Kidney (tissue), 14 donors: ENCODE measurements around the gene MATN1. TPM values are rescaled to one million over a fixed set of nuclear protein-coding genes. Genes with fewer than 3 reads are reported as not detected.

ENCODE experiments used
- DNase-seq, 5 donors: peaks; one replicate each; pipeline ENCODE4 v3.0.0-alpha.2; 2013 to 2020
- FAIRE-seq: peaks from 2 replicates; lab custom pipeline; 2012; peaks lifted over from hg19 to GRCh38; lab: Jason Lieb, UNC
- H3K27ac ChIP-seq, 2 donors: one replicate each; pipeline ENCODE4 v1.7.0; 2013; ENCODE audit warnings: low read depth in 2 of 2, low read length in 2 of 2, inconsistent platforms in 1 of 2
- H3K27me3 ChIP-seq: one replicate; pipeline ENCODE4 v1.7.1; 2013; ENCODE audit warnings: low read length, inconsistent platforms; ENCODE audit not compliant: control insufficient read depth, insufficient read depth
- H3K36me3 ChIP-seq, 3 donors: one replicate each; pipeline versions ENCODE4 v1.7.0 to v1.7.1; 2013; ENCODE audit warnings: low read length in 3 of 3, control low read depth in 1 of 3, inconsistent platforms in 1 of 3; ENCODE audit not compliant: insufficient read depth in 3 of 3, control insufficient read depth in 2 of 3
- H3K4me1 ChIP-seq, 3 donors: one replicate each; pipeline versions ENCODE4 v1.7.0 to v1.7.1; 2013; ENCODE audit warnings: low read length in 3 of 3, inconsistent platforms in 1 of 3, low read depth in 1 of 3; ENCODE audit not compliant: control insufficient read depth in 2 of 3, insufficient read depth in 2 of 3
- H3K4me3 ChIP-seq, 3 donors: one replicate each; pipeline versions ENCODE4 v1.7.0 to v1.8.1; 2013; ENCODE audit warnings: low read length in 3 of 3, control low read depth in 1 of 3, inconsistent platforms in 1 of 3
- H3K9ac ChIP-seq, 3 donors: one replicate each; pipeline versions ENCODE4 v1.7.0 to v1.7.1; 2013; ENCODE audit warnings: low read length in 3 of 3, control low read depth in 1 of 3, inconsistent platforms in 1 of 3
- H3K9me3 ChIP-seq, 3 donors: one replicate each; pipeline versions ENCODE4 v1.7.0 to v1.7.1; 2013; ENCODE audit warnings: low read length in 3 of 3, control low read depth in 1 of 3, inconsistent platforms in 1 of 3; ENCODE audit not compliant: control insufficient read depth in 2 of 3, insufficient read depth in 1 of 3
- intact Hi-C: fragments of 100-400 bp; cut with DNase I; formaldehyde crosslinking; loops from one replicate; pipeline ENCODE4 v1.11.1; 2022
- polyA plus RNA-seq: library from polyadenylated mRNA; stranded (reverse); fragments of 350-450 nt; fragmentation: Illumina TruSeq; extraction: RNeasy Lipid Tissue Mini Kit (QIAGEN cat#74804); gene quantifications from one replicate; pipeline ENCODE4 v1.2.3, GENCODE V29; 2014; ENCODE audit warnings: low read depth, low replicate concordance; ENCODE audit not compliant: insufficient read depth
- total RNA-seq: library from RNA; stranded (reverse); fragmentation: NEBNext Ultra II Directional; extraction: Animal tissue kit (Norgen Biotek cat#: 25700); gene quantifications from one replicate; pipeline ENCODE4 v1.2.1, GENCODE V29; 2021
- TF ChIP-seq, protein P1 (sequence below): IDR thresholded peaks from 3 replicates; pipeline ENCODE4 v1.5.1; 2012; ENCODE audit warnings: mild to moderate bottlenecking, moderate library complexity, borderline replicate concordance; ENCODE audit not compliant: insufficient read depth; ENCODE audit errors: extremely low read depth
- donor health status: control.
- donor health status: control.
- donor health status: control.
- donor health status: control.
- donor health status: control.
- donor health status: DM: yes; HTN: yes; CAD: no.
- donor health status: Normal renal cell carcinoma (clear cell type).

MATN1 gene
- total and polyA plus RNA-seq, 2 donors from 2014 or later: 0.13 TPM; not detected in 1

- Histone ChIP-seq H3K4me1 (peaks cover 0 to 3% (median 3%) of the 10 kb centered on the region in 3 donors), H3K27ac (no peak overlapping the region), H3K9ac (no peak overlapping the region), H3K27me3 (no peaks in the 10 kb centered on the region), H3K36me3 (no peaks in the 10 kb centered on the region), H3K9me3 (no peaks in the 10 kb centered on the region), H3K4me3 (no peak overlapping the region)
- intact Hi-C loops: no loop called here
- FAIRE-seq (no peak), DNase-seq (peak in 4 of 5 donors; percentile 74 to 84 (median 80))
- TF ChIP-seq, protein P1, sequence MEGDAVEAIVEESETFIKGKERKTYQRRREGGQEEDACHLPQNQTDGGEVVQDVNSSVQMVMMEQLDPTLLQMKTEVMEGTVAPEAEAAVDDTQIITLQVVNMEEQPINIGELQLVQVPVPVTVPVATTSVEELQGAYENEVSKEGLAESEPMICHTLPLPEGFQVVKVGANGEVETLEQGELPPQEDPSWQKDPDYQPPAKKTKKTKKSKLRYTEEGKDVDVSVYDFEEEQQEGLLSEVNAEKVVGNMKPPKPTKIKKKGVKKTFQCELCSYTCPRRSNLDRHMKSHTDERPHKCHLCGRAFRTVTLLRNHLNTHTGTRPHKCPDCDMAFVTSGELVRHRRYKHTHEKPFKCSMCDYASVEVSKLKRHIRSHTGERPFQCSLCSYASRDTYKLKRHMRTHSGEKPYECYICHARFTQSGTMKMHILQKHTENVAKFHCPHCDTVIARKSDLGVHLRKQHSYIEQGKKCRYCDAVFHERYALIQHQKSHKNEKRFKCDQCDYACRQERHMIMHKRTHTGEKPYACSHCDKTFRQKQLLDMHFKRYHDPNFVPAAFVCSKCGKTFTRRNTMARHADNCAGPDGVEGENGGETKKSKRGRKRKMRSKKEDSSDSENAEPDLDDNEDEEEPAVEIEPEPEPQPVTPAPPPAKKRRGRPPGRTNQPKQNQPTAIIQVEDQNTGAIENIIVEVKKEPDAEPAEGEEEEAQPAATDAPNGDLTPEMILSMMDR: no peak
These were observed 7.1 kb upstream of the MATN1 start for GRCh38 chr1:30730346-30731108.

DNA sequence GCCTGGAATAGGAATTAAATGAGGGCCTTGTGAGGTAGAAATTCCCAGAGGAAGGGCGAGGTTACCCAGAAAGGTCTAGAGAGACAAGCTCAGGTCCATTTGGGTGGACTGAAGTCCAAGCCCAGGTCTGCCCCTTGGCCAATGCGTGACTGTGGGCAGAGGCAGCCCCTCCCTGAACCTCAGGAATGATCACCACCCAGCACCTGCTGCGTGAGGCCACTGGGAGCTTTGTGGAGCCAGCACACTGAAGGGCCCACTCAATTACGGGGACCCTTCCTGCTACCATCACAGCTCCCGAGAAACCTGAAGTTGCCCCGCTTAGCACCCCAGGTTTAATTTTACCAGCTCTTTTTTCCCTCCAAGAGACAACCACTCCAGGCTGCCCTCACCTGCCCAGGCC lies 6.5 kb upstream of the MATN1 start:
- Histone ChIP-seq H3K4me1 (peaks cover 0 to 3% (median 3%) of the 10 kb centered on the region in 3 donors), H3K9me3 (no peaks in the 10 kb centered on the region), H3K27ac (no peak overlapping the region), H3K27me3 (no peaks in the 10 kb centered on the region), H3K9ac (no peak overlapping the region), H3K36me3 (no peaks in the 10 kb centered on the region), H3K4me3 (no peak overlapping the region)
- FAIRE-seq: no peak
- TF ChIP-seq, protein P1: no peak
- intact Hi-C loops: no loop called here
- DNase-seq: peak in 1 of 5 donors; percentile 64

DNA sequence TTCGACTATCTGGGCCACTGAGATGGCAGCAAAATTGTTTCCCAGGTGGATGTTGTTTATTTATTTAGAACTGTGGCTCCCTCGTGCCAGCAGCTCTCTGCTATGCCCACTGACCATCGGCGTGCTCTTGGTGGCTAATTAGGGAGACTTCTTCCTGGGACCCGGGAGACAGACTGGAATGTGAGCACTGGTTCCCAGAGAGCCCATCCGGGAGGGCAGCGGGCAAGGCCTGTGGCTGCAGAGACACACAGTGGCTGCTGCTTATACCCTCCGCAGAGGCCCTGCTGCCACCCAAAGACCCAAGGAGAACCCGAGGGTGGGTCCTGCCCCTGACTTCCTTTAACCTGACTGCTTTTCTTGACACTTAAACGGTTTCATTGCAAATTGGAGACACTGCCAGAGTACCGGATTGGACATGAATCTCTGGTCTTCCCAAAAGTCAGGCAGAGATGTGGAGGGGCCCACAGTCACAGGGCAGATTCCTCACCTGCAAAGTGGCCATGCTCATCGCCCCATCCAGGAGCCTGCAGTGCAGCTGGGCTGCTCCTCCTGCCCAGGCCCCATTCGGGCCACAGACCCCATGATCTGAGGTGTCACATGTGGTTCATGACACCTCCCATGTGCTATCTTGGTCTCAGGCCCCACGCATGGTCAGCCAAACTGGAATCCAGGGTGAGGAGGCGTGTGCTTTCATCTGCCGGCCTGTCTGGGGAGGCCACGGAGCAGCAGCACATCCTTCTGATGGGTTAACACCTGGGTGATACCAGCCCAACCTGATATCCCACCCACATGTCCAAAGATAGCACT lies 5.7 kb upstream of the MATN1 start:
- TF ChIP-seq, protein P1: no peak

More for the DNA sequence above, 5.7 kb upstream of the MATN1 start:
- Histone ChIP-seq H3K4me1 (peaks cover 0 to 3% (median 3%) of the 10 kb centered on the region in 3 donors), H3K27ac (no peak overlapping the region), H3K27me3 (no peaks in the 10 kb centered on the region), H3K9me3 (no peaks in the 10 kb centered on the region), H3K36me3 (no peaks in the 10 kb centered on the region), H3K9ac (no peak overlapping the region), H3K4me3 (no peak overlapping the region)
- FAIRE-seq (no peak), DNase-seq (peak in 1 of 5 donors; percentile 66)
- intact Hi-C loops: no loop called here
